Measurements from ENCODE around the gene LITAFD. TPM values are rescaled to one million over a fixed set of nuclear protein-coding genes. Genes with fewer than 3 reads are reported as not detected.

LITAFD gene
- total and polyA plus RNA-seq, 12 donors: not detected

DNA sequence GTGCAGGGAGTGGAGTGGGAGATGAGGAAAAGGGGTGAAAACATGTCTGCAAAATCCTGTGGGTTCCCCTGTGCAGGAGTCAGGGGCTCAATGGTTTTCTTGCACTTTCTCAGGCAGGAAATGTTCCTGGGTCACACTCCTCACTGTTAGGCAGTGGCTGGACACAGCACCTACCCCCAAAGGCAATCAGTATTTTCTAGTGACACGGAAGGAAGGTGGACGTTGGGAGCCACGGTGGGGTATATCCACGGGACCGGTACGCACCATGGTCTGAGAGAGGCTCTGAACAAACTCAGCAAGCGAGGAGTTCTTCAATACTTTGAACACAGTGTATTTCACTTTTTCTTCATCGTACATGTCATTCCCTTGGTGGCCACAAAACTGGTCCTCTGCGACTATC lies 20.9 kb downstream of the LITAFD start:
- H3K36me3 ChIP-seq: peaks cover 0 to 100% (median 89%) of the 10 kb centered on the region in 9 donors
- H3K27ac ChIP-seq: no peak overlapping the region
- 94% methylated on average over 9 of the region's 9 CpGs for WGBS, 2 donors
- ATAC-seq (no peak), DNase-seq (no peak)
- intact Hi-C loops (cut with DNase I): loop anchor here in 3 of 10 donors (10.0 kb wide), 1 partner anchor 102 kb away; no protein-coding TSS in a partner anchor
- TF ChIP-seq, protein P1, sequence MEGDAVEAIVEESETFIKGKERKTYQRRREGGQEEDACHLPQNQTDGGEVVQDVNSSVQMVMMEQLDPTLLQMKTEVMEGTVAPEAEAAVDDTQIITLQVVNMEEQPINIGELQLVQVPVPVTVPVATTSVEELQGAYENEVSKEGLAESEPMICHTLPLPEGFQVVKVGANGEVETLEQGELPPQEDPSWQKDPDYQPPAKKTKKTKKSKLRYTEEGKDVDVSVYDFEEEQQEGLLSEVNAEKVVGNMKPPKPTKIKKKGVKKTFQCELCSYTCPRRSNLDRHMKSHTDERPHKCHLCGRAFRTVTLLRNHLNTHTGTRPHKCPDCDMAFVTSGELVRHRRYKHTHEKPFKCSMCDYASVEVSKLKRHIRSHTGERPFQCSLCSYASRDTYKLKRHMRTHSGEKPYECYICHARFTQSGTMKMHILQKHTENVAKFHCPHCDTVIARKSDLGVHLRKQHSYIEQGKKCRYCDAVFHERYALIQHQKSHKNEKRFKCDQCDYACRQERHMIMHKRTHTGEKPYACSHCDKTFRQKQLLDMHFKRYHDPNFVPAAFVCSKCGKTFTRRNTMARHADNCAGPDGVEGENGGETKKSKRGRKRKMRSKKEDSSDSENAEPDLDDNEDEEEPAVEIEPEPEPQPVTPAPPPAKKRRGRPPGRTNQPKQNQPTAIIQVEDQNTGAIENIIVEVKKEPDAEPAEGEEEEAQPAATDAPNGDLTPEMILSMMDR (IDR thresholded peaks at IDR 0.05): peak in 1 of 9 donors; percentile 5
- H3K9me3 ChIP-seq: no peaks in the 10 kb centered on the region
- H3K4me3 ChIP-seq: no peak overlapping the region
- H3K4me1 ChIP-seq: no peaks in the 10 kb centered on the region
- no peaks in the 10 kb centered on the region for H3K27me3 ChIP-seq

GRCh38 chr16:8904018-8904430 lies 21.9 kb downstream of the LITAFD start:
- TF ChIP-seq, protein P1 (IDR thresholded peaks at IDR 0.05): no peak
- WGBS, 2 donors: 92 to 93% methylated on average over 8 of the region's 8 CpGs
- Histone ChIP-seq H3K4me1 (peaks cover 0 to 6% (median 0%) of the 10 kb centered on the region in 9 donors), H3K4me3 (no peak overlapping the region), H3K9me3 (no peaks in the 10 kb centered on the region), H3K27me3 (no peaks in the 10 kb centered on the region), H3K27ac (no peak overlapping the region), H3K36me3 (peaks cover 0 to 100% (median 89%) of the 10 kb centered on the region in 9 donors)
- ATAC-seq (no peak), DNase-seq (no peak)
- intact Hi-C loops (cut with DNase I): loop anchor here in 3 of 10 donors (10.0 kb wide), 1 partner anchor 101 kb away; no protein-coding TSS in a partner anchor

DNA sequence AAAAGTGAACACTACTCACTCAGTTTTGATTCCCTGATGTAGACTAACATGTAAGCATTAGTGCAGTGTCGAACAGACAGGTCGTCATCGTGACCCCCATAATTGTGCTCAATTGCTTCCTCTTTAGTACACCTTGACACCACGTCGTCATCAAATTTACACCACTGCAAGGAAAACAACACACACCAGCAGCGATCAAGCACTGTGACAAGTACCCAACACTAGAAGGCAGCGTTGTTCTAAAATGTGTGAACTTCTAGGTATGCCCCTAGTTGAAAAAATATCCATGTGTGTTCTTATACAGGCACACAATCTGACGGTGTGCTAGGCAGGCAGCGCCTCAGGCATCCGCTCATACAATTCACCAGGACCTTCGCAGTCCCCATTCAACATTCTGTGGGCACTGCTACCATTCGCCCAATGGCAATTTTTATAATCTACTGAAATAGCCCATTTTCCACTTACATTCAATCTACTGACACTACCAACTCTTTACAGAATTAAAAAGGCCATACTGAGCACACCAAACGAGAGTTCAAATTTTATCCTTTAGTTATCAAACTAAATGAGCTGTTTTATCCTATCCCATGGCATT lies 23.1 kb downstream of the LITAFD start:
- ATAC-seq: peak in 1 of 8 donors; percentile 38
- Histone ChIP-seq H3K4me3 (no peak overlapping the region), H3K27me3 (no peaks in the 10 kb centered on the region), H3K9me3 (no peaks in the 10 kb centered on the region), H3K36me3 (peaks cover 0 to 100% (median 86%) of the 10 kb centered on the region in 9 donors), H3K27ac (no peak overlapping the region), H3K4me1 (peaks cover 0 to 7% (median 0%) of the 10 kb centered on the region in 9 donors)
- TF ChIP-seq, protein P1 (IDR thresholded peaks at IDR 0.05): peak in 6 of 9 donors; percentile 14 to 37 (median 28)
- WGBS, 2 donors: 79 to 80% methylated on average over 13 of the region's 13 CpGs
- intact Hi-C loops (cut with DNase I): loop anchor here in 4 of 10 donors (5.0 to 10.0 kb wide), 2 partner anchors 57 to 100 kb away; partner anchors contain the start of gene USP7 (in 1 of the 4)
- no peak for DNase-seq

- intact Hi-C loops (cut with DNase I): loop anchor here in 4 of 10 donors (5.0 to 10.0 kb wide), 2 partner anchors 56 to 99 kb away; partner anchors contain the start of gene USP7 (in 1 of the 4)
- 87 to 89% methylated on average over 14 of the region's 14 CpGs for WGBS, 2 donors
- H3K4me1 ChIP-seq: peaks cover 0 to 7% (median 0%) of the 10 kb centered on the region in 9 donors
- no peaks in the 10 kb centered on the region for H3K9me3 ChIP-seq
- H3K36me3 ChIP-seq: peaks cover 0 to 100% (median 86%) of the 10 kb centered on the region in 9 donors
- TF ChIP-seq, protein P1 (IDR thresholded peaks at IDR 0.05): peak in 1 of 9 donors; percentile 9
- no peaks in the 10 kb centered on the region for H3K27me3 ChIP-seq
- no peak overlapping the region for H3K4me3 ChIP-seq
- DNase-seq: no peak
- no peak for ATAC-seq
- no peak overlapping the region for H3K27ac ChIP-seq
Measured at GRCh38 chr16:8905795-8906591, 23.8 kb downstream of the LITAFD start.
